GM19035 (cell line): ENCODE results near the gene SPDYC.

Experiments
- ATAC-seq: cut with Tn5 transposase; IDR thresholded peaks from one replicate; pipeline ENCODE4 v1.9.1; 2021; ENCODE audit not compliant: unreplicated experiment

SPDYC gene

DNA sequence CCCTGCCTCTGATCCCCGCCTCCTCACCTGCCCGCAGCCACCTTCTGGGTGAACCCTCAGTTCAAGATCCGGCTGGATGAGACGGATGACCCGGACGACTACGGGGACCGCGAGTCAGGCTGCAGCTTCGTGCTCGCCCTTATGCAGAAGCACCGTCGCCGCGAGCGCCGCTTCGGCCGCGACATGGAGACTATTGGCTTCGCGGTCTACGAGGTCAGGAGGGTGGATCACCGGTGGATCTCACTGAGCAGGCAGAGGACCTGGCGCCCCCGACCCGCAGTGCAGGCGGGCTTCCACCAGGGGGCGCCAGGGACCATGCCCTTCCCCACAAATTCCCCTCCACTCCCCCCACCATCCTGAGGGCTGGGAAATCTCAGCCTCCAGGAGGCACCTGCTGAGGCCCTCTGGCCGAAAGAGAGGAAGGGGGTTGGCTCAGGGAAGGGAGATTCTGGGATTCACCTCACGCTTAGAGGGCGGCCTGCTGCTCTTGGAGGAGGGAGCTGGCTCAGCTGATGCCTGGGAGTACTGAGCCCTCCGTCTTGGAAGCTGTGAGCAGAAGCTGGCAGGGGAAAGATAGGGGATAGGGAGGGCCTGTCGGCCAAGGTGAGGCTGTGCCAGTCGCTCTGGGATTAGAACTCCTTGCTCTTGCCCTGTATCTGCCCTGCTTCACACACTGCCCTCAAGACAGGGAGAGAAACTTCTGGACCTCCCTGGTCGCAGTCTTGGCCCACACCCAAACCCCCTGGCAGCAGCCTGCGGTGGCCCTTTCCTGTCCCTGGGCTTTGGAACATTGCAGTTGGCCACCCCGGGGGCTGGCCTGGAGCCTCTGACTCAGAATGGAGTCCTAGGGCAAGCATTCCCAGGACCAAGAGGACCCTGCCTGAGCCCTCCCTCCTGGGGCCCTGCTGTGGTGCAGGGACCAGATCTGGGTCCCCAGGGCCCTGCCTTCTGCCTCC is 34.9 kb downstream of the SPDYC start:
- no peak for ATAC-seq

- no peak for ATAC-seq
These were observed 35.6 kb downstream of the SPDYC start for GRCh38 chr11:65205602-65205967.

GRCh38 chr11:65206441-65206841 is 36.4 kb downstream of the SPDYC start:
- ATAC-seq: no peak

DNA sequence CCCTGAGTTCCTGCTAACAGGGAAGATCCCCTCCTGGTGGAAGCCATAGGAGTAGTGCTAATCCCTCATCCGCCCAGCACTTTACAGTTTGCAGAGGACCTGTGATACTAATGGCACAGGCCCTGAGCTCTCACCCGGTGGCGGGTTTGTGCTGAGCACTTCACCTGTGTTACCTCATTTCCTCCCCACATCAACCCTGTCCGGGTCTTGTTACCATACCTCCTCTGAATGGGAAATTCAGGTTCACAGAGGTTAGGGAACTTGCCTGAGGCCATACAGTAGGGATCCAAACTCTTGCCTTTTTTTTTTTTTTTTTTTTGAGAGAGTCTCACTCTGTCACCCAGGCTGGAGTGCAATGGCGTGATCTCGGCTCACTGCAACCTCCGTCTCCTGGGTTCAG is 36.9 kb downstream of the SPDYC start:
- ATAC-seq: no peak

DNA sequence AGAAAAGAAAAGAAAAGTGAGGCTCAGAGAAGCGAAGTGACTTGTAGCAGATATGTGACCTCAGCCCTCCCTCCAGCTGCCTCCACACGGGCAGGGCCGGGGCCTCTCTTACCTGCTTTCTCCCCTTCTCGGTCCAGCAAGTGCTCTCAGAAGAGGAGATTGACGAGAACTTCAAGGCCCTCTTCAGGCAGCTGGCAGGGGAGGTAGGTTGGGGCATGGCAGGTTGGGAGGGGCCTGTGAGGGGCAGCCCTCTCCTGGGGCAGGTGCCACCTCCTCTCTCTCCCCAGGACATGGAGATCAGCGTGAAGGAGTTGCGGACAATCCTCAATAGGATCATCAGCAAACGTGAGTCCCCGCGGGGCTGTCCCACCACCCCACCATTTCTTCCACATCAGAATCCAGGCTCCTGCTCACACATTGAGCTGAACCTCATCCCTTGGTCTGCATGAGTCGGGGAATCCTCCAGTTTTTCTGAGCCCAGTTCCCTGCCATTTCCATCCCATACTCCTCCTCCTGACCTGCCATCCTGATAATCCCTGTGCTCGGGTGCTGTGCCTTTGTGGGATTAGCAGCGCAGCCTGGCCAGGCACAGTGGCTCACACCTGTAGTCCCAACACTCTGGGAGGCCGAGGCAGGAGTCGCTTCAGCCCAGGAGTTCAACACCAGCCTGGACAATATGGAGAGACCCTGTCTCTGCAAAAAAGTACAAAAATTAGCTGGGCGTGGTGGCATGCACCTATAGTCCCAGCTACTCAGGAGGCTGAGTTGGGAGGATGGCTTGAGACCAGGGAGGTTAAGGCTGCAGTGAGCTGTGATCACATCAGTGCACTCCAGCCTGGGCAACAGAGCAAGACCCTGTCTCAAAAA is 38.1 kb downstream of the SPDYC start:
- ATAC-seq: no peak

GRCh38 chr11:65208785-65209710 is 39.0 kb downstream of the SPDYC start:
- no peak for ATAC-seq

DNA sequence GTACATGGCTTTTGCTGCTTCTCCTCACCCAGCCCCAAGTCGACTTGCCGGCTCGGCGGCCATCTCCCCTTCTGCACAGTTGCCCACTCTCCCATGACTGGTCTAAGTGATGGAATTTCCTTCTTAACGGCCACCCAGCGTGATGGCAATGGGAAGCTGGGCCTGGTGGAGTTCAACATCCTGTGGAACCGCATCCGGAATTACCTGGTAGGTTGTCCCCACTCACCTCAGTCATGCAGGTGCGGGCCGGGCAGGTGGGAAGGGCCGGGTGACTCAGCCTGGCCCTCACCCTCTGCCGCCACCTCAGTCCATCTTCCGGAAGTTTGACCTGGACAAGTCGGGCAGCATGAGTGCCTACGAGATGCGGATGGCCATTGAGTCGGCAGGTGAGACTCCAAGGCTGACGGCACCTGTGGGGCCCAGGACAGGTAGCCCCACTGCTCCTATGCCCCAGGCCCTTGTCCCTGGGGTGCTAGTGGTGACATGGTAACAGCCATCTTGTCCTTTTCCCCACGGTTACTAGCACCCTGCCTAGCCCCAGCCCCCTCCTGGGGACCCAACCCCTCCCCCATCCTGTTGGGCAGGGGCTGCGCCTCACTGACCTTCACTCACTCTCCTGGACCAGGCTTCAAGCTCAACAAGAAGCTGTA is 39.8 kb downstream of the SPDYC start:
- no peak for ATAC-seq

- ATAC-seq: no peak
These were observed 40.3 kb downstream of the SPDYC start for GRCh38 chr11:65210361-65210731.

DNA sequence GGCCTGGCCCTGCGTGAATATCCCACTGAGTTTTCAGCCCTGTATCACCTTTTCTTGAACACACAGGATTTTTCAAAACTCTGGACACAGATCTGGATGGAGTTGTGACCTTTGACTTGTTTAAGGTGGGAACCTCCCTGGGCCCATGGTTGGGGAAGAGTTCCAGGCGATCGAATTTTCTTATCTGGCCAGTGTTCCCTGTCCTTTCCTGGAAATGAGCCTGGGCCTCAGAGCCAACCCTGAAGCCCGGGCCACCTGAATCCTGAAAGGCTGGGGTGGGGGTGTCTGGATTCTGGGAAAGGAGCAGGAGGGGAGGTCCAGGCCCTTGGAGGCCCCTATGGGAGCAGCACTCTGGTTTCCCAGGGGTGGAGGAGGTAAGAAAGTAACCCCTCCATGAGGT is 40.7 kb downstream of the SPDYC start:
- ATAC-seq: no peak

DNA sequence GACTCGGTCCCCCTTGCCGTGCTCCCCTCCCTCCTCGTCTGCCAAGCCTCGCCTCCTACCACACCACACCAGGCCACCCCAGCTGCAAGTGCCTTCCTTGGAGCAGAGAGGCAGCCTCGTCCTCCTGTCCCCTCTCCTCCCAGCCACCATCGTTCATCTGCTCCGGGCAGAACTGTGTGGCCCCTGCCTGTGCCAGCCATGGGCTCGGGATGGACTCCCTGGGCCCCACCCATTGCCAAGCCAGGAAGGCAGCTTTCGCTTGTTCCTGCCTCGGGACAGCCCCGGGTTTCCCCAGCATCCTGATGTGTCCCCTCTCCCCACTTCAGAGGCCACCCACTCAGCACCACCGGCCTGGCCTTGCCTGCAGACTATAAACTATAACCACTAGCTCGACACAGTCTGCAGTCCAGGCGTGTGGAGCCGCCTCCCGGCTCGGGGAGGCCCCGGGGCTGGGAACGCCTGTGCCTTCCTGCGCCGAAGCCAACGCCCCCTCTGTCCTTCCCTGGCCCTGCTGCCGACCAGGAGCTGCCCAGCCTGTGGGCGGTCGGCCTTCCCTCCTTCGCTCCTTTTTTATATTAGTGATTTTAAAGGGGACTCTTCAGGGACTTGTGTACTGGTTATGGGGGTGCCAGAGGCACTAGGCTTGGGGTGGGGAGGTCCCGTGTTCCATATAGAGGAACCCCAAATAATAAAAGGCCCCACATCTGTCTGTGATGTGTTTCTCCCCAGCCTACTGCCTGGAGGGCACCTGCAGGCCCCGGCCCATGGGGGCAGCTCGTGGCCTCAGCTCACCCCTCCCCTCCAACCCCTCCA is 41.5 kb downstream of the SPDYC start:
- no peak for ATAC-seq

GRCh38 chr11:65212226-65212801 is 42.3 kb downstream of the SPDYC start:
- ATAC-seq: no peak

DNA sequence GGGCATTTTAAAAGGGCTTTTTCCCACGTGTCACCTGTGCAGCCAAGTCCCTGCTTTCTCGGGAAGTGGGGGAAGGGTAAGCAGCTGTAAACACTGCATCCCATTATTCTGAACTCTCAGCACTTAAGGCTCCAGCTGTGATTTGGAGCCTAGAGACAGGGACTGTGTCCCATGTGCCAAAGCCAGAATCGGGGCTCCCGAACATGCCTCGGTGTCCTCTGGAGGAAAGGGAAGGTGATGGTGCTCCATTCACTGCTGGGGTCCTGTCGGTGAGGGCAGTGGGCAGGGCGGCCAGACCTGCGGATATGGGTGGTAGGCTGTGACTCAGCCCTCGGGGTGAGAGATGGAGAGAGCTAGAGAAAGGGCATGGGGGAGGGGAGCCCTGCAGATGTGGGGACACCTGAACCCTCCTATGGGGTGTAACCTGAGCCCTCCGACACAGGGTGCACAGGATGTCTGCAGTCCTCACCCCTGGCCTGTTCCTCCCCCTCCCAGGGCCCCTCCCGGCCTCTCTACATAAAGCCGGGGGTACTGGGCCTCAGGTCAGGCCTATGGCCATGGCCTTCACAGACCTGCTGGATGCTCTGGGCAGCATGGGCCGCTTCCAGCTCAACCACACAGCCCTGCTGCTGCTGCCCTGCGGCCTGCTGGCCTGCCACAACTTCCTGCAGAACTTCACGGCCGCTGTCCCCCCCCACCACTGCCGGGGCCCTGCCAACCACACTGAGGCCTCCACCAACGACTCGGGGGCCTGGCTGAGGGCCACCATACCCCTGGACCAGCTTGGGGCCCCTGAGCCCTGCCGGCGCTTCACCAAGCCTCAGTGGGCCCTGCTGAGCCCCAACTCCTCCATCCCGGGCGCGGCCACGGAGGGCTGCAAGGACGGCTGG is 43.5 kb downstream of the SPDYC start:
- ATAC-seq: no peak

GRCh38 chr11:65214212-65214845 is 44.3 kb downstream of the SPDYC start:
- no peak for ATAC-seq

GRCh38 chr11:65215441-65216076 is 45.5 kb downstream of the SPDYC start:
- no peak for ATAC-seq

DNA sequence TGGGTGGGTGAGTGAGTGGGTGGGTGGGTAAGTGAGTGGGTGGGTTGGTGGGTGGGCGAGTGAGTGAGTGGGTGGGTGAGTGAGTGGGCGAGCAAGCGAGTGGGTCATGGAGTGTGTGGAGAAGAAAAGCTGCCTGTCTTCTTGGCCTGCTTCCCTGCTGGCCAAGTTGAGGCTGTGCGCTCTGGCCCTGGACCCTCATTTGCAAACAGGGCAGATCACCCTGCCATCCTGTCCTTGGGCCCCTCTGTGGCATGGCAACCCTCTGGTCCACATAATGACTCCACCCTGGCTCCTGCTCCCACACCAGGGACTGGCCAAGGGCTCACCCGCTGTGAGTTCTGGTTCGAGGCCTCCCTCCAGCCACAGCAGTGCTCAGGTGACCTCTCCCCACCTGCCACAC is 46.8 kb downstream of the SPDYC start:
- ATAC-seq: no peak

DNA sequence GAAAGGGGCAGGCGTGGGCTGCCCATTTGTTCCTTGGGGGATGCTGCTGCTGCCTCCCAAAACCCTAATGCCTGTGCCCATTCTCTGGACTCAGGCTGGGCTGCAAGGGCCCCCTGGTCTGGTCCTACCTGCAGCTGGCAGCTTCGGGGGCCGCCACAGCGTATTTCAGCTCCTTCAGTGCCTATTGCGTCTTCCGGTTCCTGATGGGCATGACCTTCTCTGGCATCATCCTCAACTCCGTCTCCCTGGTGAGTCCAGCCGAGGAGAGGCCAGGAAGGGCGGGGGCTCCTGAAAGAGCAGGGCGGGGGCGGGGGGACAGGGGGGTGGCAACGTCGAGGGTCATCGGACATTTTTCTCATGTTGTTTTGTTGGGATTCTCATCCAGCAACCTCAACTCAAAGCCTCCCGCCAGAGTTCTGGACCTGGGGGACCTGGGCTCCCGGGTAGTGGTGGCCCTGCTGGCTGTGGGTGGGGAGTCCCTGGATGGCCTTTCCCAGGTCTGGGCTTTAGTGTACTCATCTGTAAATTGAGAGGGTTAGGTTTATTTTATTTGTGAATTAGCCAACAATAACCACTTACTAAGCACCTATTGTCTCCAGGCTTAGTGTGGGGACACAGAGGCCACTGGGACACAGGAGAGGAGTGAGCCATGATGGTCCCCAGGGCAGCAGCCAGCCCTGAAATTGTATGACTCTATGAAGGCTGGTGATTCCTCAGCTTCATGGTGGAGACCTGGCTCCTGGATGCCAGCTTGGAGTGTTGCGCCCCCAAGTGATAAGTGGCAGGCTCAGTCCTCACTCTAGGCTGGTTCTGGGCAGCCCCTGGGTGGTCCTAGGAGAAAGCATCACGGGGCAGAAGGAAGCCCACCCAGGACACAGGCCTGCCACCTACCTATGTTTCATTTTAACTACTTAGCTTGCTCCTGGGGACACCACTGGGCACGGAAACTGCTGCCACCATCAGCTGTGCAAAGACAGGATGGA is 47.7 kb downstream of the SPDYC start:
- no peak for ATAC-seq
